RCC 7860 (cell line): ENCODE results near the gene GARNL3.

Experiments
- DNase-seq: peaks from one replicate; pipeline ENCODE4 v3.0.0-alpha.2; 2015; ENCODE audit warnings: low spot score
- FAIRE-seq: peaks from 2 replicates; lab custom pipeline; 2012; peaks lifted over from hg19 to GRCh38; lab: Jason Lieb, UNC

The GARNL3 gene

GRCh38 chr9:127344368-127345000 lies 79.9 kb downstream of the GARNL3 start:
- FAIRE-seq, result no peak
- DNase-seq, result no peak

- FAIRE-seq, result no peak
These were observed 81.0 kb downstream of the GARNL3 start for GRCh38 chr9:127345566-127345965.

GRCh38 chr9:127346584-127346983 lies 82.0 kb downstream of the GARNL3 start:
- no peak for DNase-seq
- no peak for FAIRE-seq

More at GRCh38 chr9:127345566-127345965, 81.0 kb downstream of the GARNL3 start:
- no peak for DNase-seq

- DNase-seq, result no peak
- no peak for FAIRE-seq
These were observed 83.5 kb downstream of the GARNL3 start for GRCh38 chr9:127347831-127348776.

GRCh38 chr9:127349483-127350113 lies 85.0 kb downstream of the GARNL3 start:
- DNase-seq, result no peak
- FAIRE-seq, result no peak

GRCh38 chr9:127351182-127352166 lies 86.9 kb downstream of the GARNL3 start:
- FAIRE-seq, result no peak

GRCh38 chr9:127353882-127354281 lies 89.3 kb downstream of the GARNL3 start:
- DNase-seq, result no peak
- FAIRE-seq, result no peak

More at GRCh38 chr9:127351182-127352166, 86.9 kb downstream of the GARNL3 start:
- no peak for DNase-seq

- FAIRE-seq (no peak), DNase-seq (no peak)
These were observed 92.3 kb downstream of the GARNL3 start for GRCh38 chr9:127356906-127357305.

GRCh38 chr9:127358023-127358535 lies 93.5 kb downstream of the GARNL3 start:
- FAIRE-seq, result no peak
- no peak for DNase-seq

- DNase-seq (no peak), FAIRE-seq (no peak)
These were observed 94.2 kb downstream of the GARNL3 start for GRCh38 chr9:127358770-127359169.

- DNase-seq, result no peak
- no peak for FAIRE-seq
These were observed 95.7 kb downstream of the GARNL3 start for GRCh38 chr9:127360250-127360649.

GRCh38 chr9:127360829-127361228 lies 96.3 kb downstream of the GARNL3 start:
- FAIRE-seq, result no peak
- DNase-seq, result no peak

- no peak for FAIRE-seq
These were observed 97.0 kb downstream of the GARNL3 start for GRCh38 chr9:127361561-127361960.

GRCh38 chr9:127362829-127363228 lies 98.3 kb downstream of the GARNL3 start:
- no peak for FAIRE-seq
- DNase-seq, result no peak

More at GRCh38 chr9:127361561-127361960, 97.0 kb downstream of the GARNL3 start:
- no peak for DNase-seq

- FAIRE-seq (no peak), DNase-seq (no peak)
These were observed 100.9 kb downstream of the GARNL3 start for GRCh38 chr9:127365461-127365860.

- FAIRE-seq (no peak), DNase-seq (no peak)
These were observed 102.0 kb downstream of the GARNL3 start for GRCh38 chr9:127366594-127366993.

GRCh38 chr9:127368852-127369402 lies 104.4 kb downstream of the GARNL3 start:
- DNase-seq, result no peak
- no peak for FAIRE-seq

GRCh38 chr9:127369428-127369827 lies 104.9 kb downstream of the GARNL3 start:
- no peak for DNase-seq
- no peak for FAIRE-seq

GRCh38 chr9:127370147-127370579 lies 105.6 kb downstream of the GARNL3 start:
- FAIRE-seq, result no peak

More at GRCh38 chr9:127370147-127370579, 105.6 kb downstream of the GARNL3 start:
- DNase-seq, result no peak
